Cardiac muscle cell (in vitro differentiated cells and primary cell): Measurements from ENCODE around the gene CHRNB1. TPM values are rescaled to one million over a fixed set of nuclear protein-coding genes. Genes with fewer than 3 reads are reported as not detected.

Source experiments
- DNase-seq, 2 donors: peaks; one replicate each; pipeline versions ENCODE4 v3.0.0 to v3.0.0-alpha.2; 2010 to 2017; ENCODE audit warnings: low read depth in 1 of 2, low spot score in 1 of 2
- H3K27ac ChIP-seq: fragments of 200-600 bp; sonication (generic); 2 replicates; pipeline ENCODE4 v1.5.1; 2016
- H3K27me3 ChIP-seq: fragments of 200-600 bp; sonication (generic); 2 replicates; pipeline ENCODE4 v1.6.0; 2016; ENCODE audit warnings: control low read depth
- H3K36me3 ChIP-seq: fragments of 200-600 bp; sonication (generic); 2 replicates; pipeline ENCODE4 v1.5.1; 2016; ENCODE audit warnings: control low read depth
- H3K4me1 ChIP-seq: fragments of 200-600 bp; sonication (generic); 2 replicates; pipeline ENCODE4 v1.8.1; 2017; ENCODE audit warnings: low read depth, mild to moderate bottlenecking, mixed run types
- H3K4me3 ChIP-seq: fragments of 200-600 bp; sonication (generic); 2 replicates; pipeline ENCODE4 v1.5.1; 2016; ENCODE audit warnings: mild to moderate bottlenecking
- H3K9me3 ChIP-seq: fragments of 200-600 bp; sonication (generic); 2 replicates; pipeline ENCODE4 v1.5.1; 2017; ENCODE audit warnings: low read depth, mild to moderate bottlenecking, control low read depth
- CTCF ChIP-seq: IDR thresholded peaks from 2 replicates; pipeline ENCODE4 v1.5.1; 2012; ENCODE audit warnings: low read depth, mild to moderate bottlenecking, low read length
- polyA plus RNA-seq: library from polyadenylated mRNA; unstranded; fragments of >200 nt; fragmentation: Nextera tagmentation; extraction: Ambion mirVana; gene quantifications from 2 replicates; pipeline ENCODE4 v1.2.1, GENCODE V29; 2016
- total RNA-seq: library from RNA; depleted of rRNA; stranded (reverse); fragments of >200 nt; gene quantifications from 2 replicates; pipeline ENCODE4 v1.2.3, GENCODE V29; 2016

Gene CHRNB1
- total and polyA plus RNA-seq, 2 experiments from 2014 or later = 8.5 to 28.6 TPM

- Histone ChIP-seq H3K27ac (peak within 1 kb of the TSS; percentile 80), H3K4me1 (peaks cover 11% of the 10 kb centered on the region), H3K4me3 (peak within 1 kb of the TSS; percentile 61), H3K9me3 (no peaks in the 10 kb centered on the region), H3K27me3 (no peaks in the 10 kb centered on the region), H3K36me3 (no peaks in the 10 kb centered on the region)
- no peak for TF ChIP-seq CTCF
- peak; percentile 100 for DNase-seq
These were observed 40.7 kb upstream of the CHRNB1 start, which contains the start of gene TMEM256 for GRCh38 chr17:7403977-7404736. TSS of gene TMEM256 (minus strand) at chr17:7404097. CDS start at chr17:7404084, 13 bp downstream.

- Histone ChIP-seq H3K9me3 (no peaks in the 10 kb centered on the region), H3K27ac (no peak overlapping the region), H3K4me1 (peaks cover 11% of the 10 kb centered on the region), H3K27me3 (no peaks in the 10 kb centered on the region), H3K36me3 (no peaks in the 10 kb centered on the region), H3K4me3 (peak overlapping the region; percentile 61)
- TF ChIP-seq CTCF = no peak
- DNase-seq = peak; percentile 33 to 75
These were observed 40.0 kb upstream of the CHRNB1 start for GRCh38 chr17:7404737-7405349.

GRCh38 chr17:7405350-7406234 lies 39.3 kb upstream of the CHRNB1 start:
- no peak overlapping the region for H3K27ac ChIP-seq
- peak overlapping the region; percentile 61 for H3K4me3 ChIP-seq
- DNase-seq = peak in 1 of 2 donors; percentile 25
- H3K9me3 ChIP-seq = no peaks in the 10 kb centered on the region
- no peaks in the 10 kb centered on the region for H3K27me3 ChIP-seq
- peaks cover 11% of the 10 kb centered on the region for H3K4me1 ChIP-seq
- no peak for TF ChIP-seq CTCF
- no peaks in the 10 kb centered on the region for H3K36me3 ChIP-seq

GRCh38 chr17:7406235-7406825 lies 38.5 kb upstream of the CHRNB1 start:
- H3K27ac ChIP-seq = no peak overlapping the region
- no peaks in the 10 kb centered on the region for H3K36me3 ChIP-seq
- no peak for DNase-seq

More at GRCh38 chr17:7406235-7406825, 38.5 kb upstream of the CHRNB1 start:
- no peak for TF ChIP-seq CTCF
- Histone ChIP-seq H3K9me3 (no peaks in the 10 kb centered on the region), H3K27me3 (no peaks in the 10 kb centered on the region), H3K4me1 (peaks cover 11% of the 10 kb centered on the region), H3K4me3 (no peak overlapping the region)
